ENCODE data around the gene SLC9C1. TPM values are rescaled to one million over a fixed set of nuclear protein-coding genes. Genes with fewer than 3 reads are reported as not detected.

Gene SLC9C1
- total RNA-seq, 4 donors from 2014 or later = not detected

GRCh38 chr3:112231727-112232126, 62.3 kb downstream of the SLC9C1 start:
- H3K4me3 ChIP-seq = no peak overlapping the region
- 79 to 80% methylated on average over 1 to 3 of the region's 3 CpGs for WGBS, 2 donors (ENCODE audit: low coverage in 1 of 2)
- H3K36me3 ChIP-seq = no peaks in the 10 kb centered on the region
- H3K27me3 ChIP-seq = no peaks in the 10 kb centered on the region
- TF ChIP-seq POLR2A (IDR thresholded peaks at IDR 0.05) (no peak), EP300 (IDR thresholded peaks at IDR 0.05; ENCODE audit: low read depth) (no peak), CTCF (IDR thresholded peaks at IDR 0.05) (no peak), POLR2AphosphoS5 (IDR thresholded peaks at IDR 0.05) (no peak)
- intact Hi-C loops (cut with DNase I; ENCODE audit: low total_unique reads) = no loop called here
- no peaks in the 10 kb centered on the region for H3K9me3 ChIP-seq
- no peak for DNase-seq
- in situ Hi-C loops (cut with MboI; ENCODE audit: low pct_ligation_motif_present in 1 of 4, low pct_unique_long_range_greater_than_20kb in 1 of 4, low sequenced_read_pairs in 3 of 4) = no loop called here
- no peak overlapping the region for H3K27ac ChIP-seq
- no peaks in the 10 kb centered on the region for H3K4me1 ChIP-seq

- WGBS, 2 donors (ENCODE audit: low coverage in 1 of 2) = 56 to 95% methylated on average over 1 of the region's 1 CpG
- in situ Hi-C loops (cut with MboI; ENCODE audit: low pct_ligation_motif_present in 1 of 4, low pct_unique_long_range_greater_than_20kb in 1 of 4, low sequenced_read_pairs in 3 of 4) = no loop called here
Observed at GRCh38 chr3:112230033-112230432, 64.0 kb downstream of the SLC9C1 start.

GRCh38 chr3:112228786-112229185, 65.2 kb downstream of the SLC9C1 start:
- in situ Hi-C loops (cut with MboI; ENCODE audit: low pct_ligation_motif_present in 1 of 4, low pct_unique_long_range_greater_than_20kb in 1 of 4, low sequenced_read_pairs in 3 of 4) = no loop called here
- no peaks in the 10 kb centered on the region for H3K36me3 ChIP-seq

More at GRCh38 chr3:112230033-112230432, 64.0 kb downstream of the SLC9C1 start:
- no peak overlapping the region for H3K27ac ChIP-seq
- TF ChIP-seq CTCF (IDR thresholded peaks at IDR 0.05) (no peak), POLR2AphosphoS5 (IDR thresholded peaks at IDR 0.05) (no peak), EP300 (IDR thresholded peaks at IDR 0.05; ENCODE audit: low read depth) (no peak), POLR2A (IDR thresholded peaks at IDR 0.05) (no peak)
- H3K4me3 ChIP-seq = no peak overlapping the region
- DNase-seq = no peak
- peaks cover 8 to 9% of the 10 kb centered on the region in 2 donors for H3K9me3 ChIP-seq
- no peaks in the 10 kb centered on the region for H3K36me3 ChIP-seq
- no peaks in the 10 kb centered on the region for H3K4me1 ChIP-seq
- H3K27me3 ChIP-seq = no peaks in the 10 kb centered on the region
- intact Hi-C loops (cut with DNase I; ENCODE audit: low total_unique reads) = no loop called here

GRCh38 chr3:112200317-112200666, 93.7 kb downstream of the SLC9C1 start:
- 82 to 83% methylated on average over 3 of the region's 3 CpGs for WGBS, 2 donors (ENCODE audit: low coverage in 1 of 2)
- in situ Hi-C loops (cut with MboI; ENCODE audit: low pct_ligation_motif_present in 1 of 4, low pct_unique_long_range_greater_than_20kb in 1 of 4, low sequenced_read_pairs in 3 of 4) (no loop called here), intact Hi-C loops (cut with DNase I; ENCODE audit: low total_unique reads) (no loop called here)
- H3K4me1 ChIP-seq = no peaks in the 10 kb centered on the region
- no peak overlapping the region for H3K27ac ChIP-seq
- DNase-seq = no peak
- TF ChIP-seq EP300 (IDR thresholded peaks at IDR 0.05; ENCODE audit: low read depth) (no peak), CTCF (IDR thresholded peaks at IDR 0.05) (no peak), POLR2A (IDR thresholded peaks at IDR 0.05) (no peak), POLR2AphosphoS5 (IDR thresholded peaks at IDR 0.05) (no peak)
- H3K4me3 ChIP-seq = no peak overlapping the region
- H3K27me3 ChIP-seq = no peaks in the 10 kb centered on the region
- H3K9me3 ChIP-seq = no peaks in the 10 kb centered on the region
- no peaks in the 10 kb centered on the region for H3K36me3 ChIP-seq

More at GRCh38 chr3:112228786-112229185, 65.2 kb downstream of the SLC9C1 start:
- no peak for DNase-seq
- intact Hi-C loops (cut with DNase I; ENCODE audit: low total_unique reads) = no loop called here
- no peak for TF ChIP-seq POLR2A (IDR thresholded peaks at IDR 0.05)
- TF ChIP-seq CTCF (IDR thresholded peaks at IDR 0.05) = no peak
- TF ChIP-seq POLR2AphosphoS5 (IDR thresholded peaks at IDR 0.05) = no peak
- TF ChIP-seq EP300 (IDR thresholded peaks at IDR 0.05; ENCODE audit: low read depth) = no peak
- Histone ChIP-seq H3K4me1 (no peaks in the 10 kb centered on the region), H3K4me3 (no peak overlapping the region), H3K9me3 (peaks cover 13% of the 10 kb centered on the region in 2 donors), H3K27ac (no peak overlapping the region), H3K27me3 (no peaks in the 10 kb centered on the region)
- WGBS, 2 donors (ENCODE audit: low coverage in 1 of 2) = 44 to 53% methylated on average over 1 of the region's 1 CpG
